Suprapubic skin (tissue), 3 donors: Measurements from ENCODE around the gene EVA1C.

Experiments used
- CTCF ChIP-seq, 2 donors: fragments of 200-600 bp in 1 of 2; fragments of 450-650 bp in 1 of 2; sonication (generic) in 1 of 2; IDR thresholded peaks; one replicate each; pipeline ENCODE4 v1.5.1; 2016 to 2019; ENCODE audit warnings: antibody characterized with exemption in 2 of 2, mild to moderate bottlenecking in 1 of 2, moderate library complexity in 1 of 2
- EP300 ChIP-seq: sonication (generic); formaldehyde crosslinking; IDR thresholded peaks from one replicate; pipeline ENCODE4 v1.6.1; 2017; ENCODE audit warnings: antibody characterized with exemption

- TF ChIP-seq CTCF (IDR thresholded peaks at IDR 0.05) (no peak), EP300 (no peak)
Observed at GRCh38 chr21:32560896-32561295, 148.4 kb downstream of the EVA1C start.
